AG10803 (cell line): Measurements from ENCODE around the gene BAHCC1.
A peak's percentile ranks its signal among the peaks of the same experiment; 100 is the strongest.

ENCODE experiments used
- DNase-seq: peaks from one replicate; pipeline ENCODE4 v3.0.0; 2010; ENCODE audit warnings: low read depth
- H3K4me3 ChIP-seq: 2 replicates; pipeline ENCODE4 v1.5.1; 2011; ENCODE audit warnings: mild to moderate bottlenecking, low read length, control low read depth
- CTCF ChIP-seq: conservative IDR thresholded peaks from 2 replicates; pipeline ENCODE4 v1.5.1; 2011; ENCODE audit warnings: mild to moderate bottlenecking, low read length, control low read depth, inconsistent platforms

Gene BAHCC1

GRCh38 chr17:81393684-81394376 lies 1.4 kb upstream of the BAHCC1 start:
- peak overlapping the region; percentile 65 for H3K4me3 ChIP-seq
- TF ChIP-seq CTCF = peak; percentile 37; the same call in 1 of the 2 replicates
- peak; percentile 99 for DNase-seq

GRCh38 chr17:81394377-81394920 lies 808 bp upstream of the BAHCC1 start:
- no peak; the same call in 1 of the 2 replicates for TF ChIP-seq CTCF
- peak overlapping the region; percentile 50 for H3K4me3 ChIP-seq
- DNase-seq = no peak

GRCh38 chr17:81395600-81396277 lies 482 bp downstream of the BAHCC1 start:
- TF ChIP-seq CTCF = no peak
- no peak for DNase-seq
- peak overlapping the region; percentile 74 for H3K4me3 ChIP-seq

- peak overlapping the region; percentile 74 for H3K4me3 ChIP-seq
- peak; percentile 8 for DNase-seq
- no peak for TF ChIP-seq CTCF
Observed at GRCh38 chr17:81396278-81396721, 1.0 kb downstream of the BAHCC1 start.

- DNase-seq = peak; percentile 28
- TF ChIP-seq CTCF = no peak
- peak overlapping the region; percentile 74 for H3K4me3 ChIP-seq
Observed at GRCh38 chr17:81396722-81397313, 1.6 kb downstream of the BAHCC1 start.

- peak; percentile 47 for DNase-seq
- TF ChIP-seq CTCF = 0 out of 2 replicates have a peak, but pooled peaks have one; percentile 11
- peak overlapping the region; percentile 74 for H3K4me3 ChIP-seq
Observed at GRCh38 chr17:81397314-81398175, 2.3 kb downstream of the BAHCC1 start.
